NCI-H2081 treated with DMSO at 0.1 percent for 48 hours (cell line): ENCODE data around the gene SH3PXD2A.
"Not testable (repeated sequence)": the region's sequence is repeated elsewhere in the genome, so short reads cannot be mapped to it uniquely, and the experiment has no call there.

Experiments used
- DNase-seq: peaks from one replicate; lab custom pipeline; 2025; lab: John Stamatoyannopoulos, UW

SH3PXD2A gene

DNA sequence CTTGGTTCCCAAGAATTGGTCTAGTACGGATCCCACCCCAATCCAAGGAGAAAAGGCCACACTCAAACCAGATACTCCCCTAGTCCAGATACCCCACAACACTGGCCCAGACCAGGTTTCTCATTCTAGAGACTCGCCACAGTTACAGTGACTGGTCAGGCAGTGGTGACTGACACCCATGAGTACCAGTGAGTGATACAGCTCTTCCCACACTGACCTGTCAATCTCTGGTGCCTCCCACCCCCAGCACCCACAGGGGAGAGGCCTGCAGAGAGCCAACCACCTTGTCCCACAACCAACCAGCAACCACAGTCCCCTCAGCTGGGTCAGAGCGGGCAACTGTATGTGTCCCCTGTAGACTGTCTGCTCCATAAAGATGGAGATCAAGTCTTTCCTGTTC is 209.1 kb downstream of the SH3PXD2A start:
- no peak for DNase-seq

DNA sequence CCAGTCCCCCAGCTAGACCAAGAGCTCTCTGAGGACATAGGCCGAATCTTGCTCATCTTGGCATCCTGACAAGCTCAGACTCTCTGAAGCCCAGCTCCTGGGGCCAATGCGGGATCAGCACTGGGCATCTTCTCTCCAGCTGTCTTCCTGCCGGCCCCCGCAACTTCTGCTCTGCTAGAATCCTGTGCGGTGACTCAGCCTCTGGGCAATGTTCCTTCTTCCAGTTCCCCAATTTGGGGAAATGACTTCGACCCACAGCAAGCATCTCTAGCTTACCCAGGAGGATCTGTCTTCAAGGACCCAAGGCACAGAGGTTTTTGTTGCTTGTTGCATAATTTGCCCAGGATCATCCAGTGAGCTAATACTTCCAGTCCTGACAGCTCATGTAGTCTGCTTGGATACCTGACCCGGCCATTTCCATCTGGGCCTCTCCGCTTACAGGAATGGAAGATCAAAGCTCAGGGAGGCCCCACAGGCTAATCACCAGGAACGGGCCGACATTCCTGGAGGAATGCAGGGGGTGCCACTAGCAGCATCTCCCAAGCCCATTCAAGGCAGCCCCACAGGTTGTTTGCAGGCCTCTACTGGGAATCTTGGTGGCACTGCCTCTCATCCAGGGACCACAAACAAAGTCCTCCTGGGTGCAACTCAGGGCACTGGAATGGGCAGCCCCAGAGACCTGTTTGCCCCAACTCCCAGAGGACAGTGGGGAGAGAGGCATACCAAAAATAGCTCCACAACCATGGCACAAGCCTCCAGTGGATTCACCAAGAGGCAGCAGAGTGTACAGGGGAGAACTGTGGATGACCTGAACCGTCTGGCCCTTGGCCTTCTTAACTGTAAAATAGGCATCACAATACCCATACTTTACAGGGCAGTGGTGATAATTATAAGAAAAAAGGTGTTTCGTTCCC is 210.0 kb downstream of the SH3PXD2A start:
- no peak for DNase-seq

DNA sequence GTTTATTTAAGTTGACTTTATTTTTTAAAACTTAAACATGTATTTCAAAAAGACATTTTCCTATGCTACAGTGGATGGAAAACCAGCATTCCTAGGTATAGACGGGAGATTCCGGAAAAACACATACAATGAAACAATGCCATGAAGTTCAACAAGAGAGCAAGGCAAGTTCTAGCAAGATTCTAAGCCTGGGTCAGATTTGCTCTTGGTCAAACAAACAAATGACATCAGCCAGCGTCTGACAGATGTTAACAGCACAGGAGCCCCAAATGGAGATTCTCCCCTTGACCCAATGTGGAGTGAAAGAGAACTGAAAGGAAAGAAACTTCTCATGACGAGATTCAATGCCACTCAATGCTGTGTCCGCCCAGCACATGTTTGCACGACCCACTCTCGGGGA is 212.0 kb downstream of the SH3PXD2A start:
- no peak for DNase-seq

DNA sequence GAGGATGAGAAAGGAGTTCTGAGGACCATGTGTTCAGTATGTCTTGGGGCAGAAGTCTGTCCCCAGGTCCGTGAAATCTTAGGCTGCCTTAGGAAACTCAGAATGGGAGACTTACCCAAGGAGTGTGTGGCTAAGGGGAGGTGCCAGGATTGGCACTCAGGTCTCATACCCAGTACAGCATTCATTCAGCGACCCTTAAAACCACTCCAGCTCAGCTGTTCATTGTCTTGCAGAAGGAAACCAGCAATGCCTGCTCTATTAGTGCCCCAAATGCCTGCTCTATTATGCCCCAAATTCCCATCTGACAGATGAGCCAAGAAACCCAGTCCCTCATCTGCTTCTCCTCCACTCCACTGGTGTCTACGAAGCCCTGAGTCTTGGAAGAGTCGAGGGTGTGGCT is 214.1 kb downstream of the SH3PXD2A start:
- no peak for DNase-seq

DNA sequence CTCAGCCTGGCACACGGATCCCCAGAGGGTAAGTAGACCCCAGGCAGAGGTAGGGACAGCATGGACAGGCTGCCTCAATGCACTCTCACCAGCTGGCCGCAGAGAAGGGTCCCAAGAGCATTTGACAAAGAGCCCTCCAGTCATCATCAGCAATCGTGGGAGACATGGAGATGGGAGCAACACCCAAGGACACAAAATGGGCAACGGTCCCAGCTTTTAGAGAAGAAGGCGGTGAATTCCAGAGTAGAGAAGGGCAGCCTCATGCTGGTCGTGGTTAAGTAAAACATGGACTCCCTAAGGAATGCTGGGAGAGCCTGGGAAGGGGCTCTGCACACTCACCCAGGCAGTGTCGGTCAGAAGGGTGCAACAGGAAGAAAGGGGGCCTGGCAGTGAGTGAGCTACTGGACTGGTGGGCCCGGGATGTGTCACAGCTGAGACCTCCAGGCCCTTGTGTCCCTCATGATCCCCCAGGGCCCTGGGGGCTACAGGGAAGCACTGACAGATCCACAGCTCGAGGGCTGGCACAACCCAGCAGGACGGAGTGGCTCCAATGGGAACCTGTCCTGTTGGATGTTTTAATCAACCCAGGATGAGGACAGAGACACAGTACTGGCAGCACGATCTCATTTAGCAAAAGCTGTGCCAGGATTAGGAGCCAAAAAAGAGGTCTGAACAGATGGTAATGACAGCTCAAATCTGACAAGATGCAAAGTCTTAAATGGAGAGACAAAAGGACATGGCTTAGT is 214.8 kb downstream of the SH3PXD2A start:
- no peak for DNase-seq

DNA sequence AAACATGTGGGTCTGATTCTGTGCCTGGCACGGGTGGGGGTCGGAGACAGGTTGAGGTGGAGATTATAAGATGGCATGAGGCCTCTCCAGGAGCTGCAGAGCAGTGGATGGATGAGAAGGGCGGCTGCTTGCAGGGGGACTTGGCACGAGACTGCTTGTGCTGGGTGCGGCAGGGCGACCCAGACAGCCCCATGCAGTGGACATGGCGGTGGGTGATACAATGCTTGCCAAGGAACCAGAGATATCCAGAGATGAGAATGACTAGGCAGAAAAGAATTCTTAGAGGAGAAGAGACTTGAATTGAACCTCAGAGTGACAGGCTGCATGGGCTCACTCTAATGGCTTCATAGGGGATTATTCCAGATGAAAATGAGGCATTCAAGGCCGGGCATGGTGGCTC is 216.4 kb downstream of the SH3PXD2A start:
- DNase-seq, result no peak

DNA sequence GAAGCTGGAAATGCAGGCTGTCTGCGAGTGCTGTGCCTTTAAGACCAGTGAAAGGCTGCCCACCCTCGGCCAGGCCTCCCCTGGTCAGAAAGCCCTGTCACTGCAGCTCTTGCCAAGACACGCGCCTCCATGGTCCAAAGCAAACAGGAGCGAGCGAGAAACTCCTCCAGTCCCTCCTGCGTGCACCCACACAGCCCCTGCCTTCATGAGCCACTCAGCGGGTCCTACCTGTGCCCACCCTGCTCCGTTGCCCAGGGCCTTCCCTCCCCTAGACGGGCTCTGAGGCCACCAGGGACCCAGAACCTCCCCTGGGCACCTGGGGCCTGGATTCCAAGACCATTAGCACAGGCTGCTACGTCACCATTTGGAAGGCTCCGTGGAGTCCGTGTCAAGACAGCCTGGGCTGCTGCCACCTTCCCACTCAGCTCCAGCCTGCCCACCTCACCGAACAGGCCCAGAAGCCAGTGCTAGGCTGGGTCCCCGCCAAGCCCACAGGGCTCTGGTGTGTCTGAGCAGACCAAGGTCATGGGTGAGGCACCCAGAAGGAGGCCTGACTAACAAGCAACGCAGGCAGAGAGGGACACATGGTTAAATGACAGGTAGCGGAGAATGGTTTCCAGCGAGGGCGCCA is 217.3 kb downstream of the SH3PXD2A start:
- no peak for DNase-seq

DNA sequence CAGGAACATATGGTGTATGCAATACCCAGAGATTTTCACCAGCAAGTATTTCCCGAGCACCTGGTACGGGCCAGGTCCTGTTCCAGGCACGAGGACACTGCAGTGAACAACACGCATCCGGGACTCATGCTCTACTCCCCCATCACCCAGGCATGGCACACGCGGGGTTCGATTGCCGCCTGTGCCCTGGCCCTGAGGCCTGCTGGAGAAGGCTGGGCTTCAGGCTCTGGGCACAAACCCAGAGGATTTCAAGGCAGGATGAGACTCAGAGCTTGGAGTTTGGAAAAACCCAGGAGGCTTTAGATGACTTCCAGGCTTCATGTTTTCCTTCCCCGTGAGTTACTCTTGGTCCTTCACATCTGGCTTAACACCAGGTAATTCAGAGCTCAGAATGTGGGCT is 218.4 kb downstream of the SH3PXD2A start:
- DNase-seq, result no peak

DNA sequence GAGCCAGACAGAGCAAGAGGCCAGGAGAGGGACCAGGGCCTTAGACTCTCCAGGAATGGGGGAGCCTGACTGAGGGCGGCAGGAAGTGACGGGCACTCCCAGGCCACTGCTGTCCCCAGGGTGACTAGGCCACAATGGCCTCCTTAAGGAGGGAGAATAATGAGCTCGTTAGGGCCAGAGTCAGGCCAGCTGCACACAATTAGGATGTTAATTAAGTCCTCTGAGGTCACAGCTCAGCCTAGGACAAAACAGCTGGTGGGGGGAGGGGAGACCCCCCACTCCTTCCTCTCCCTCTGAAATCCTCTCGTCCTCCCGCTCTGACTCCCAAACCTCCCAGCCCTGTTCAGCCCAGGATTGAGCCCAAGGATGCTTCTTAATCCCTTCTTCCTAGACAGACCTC is 218.9 kb downstream of the SH3PXD2A start:
- no peak for DNase-seq

DNA sequence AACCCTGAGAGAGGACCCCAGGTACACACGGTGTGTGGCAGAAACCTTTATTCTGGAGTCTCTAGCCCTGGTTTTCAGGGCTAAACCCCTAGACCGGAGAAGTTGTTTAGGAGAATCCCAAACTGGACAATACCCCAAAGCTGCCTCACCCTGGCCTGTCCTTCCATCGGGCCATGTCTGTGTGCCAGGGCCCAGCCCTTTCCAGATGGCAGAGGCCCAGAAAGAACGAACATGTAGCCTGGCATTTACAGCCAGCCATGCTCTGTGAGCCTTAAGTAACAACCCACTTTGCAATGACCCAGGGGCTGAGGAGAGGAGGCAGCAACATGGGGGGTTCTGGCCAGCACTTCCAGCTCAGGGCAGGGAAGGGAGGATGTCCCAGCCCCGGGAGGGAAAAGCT is 219.8 kb downstream of the SH3PXD2A start:
- DNase-seq, result no peak

DNA sequence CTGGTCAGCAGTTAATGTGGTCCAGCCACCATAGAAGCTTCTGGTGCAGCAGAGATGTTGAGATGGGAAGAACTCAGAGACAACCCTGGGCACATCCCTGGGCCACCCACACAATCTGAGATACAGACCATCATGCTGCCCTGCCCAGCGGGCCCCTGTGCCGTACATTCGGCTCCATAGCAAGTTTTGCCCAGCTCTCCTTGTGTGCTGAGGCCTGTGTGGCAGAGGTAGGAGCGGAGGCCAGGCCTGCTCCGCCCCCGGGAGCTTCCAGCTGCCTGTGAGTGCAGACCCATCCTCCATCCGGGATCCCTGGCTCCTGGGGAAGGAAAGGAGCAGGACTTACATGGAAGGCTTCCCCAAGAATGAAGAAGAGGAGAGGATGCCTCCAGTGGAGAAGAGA is 221.5 kb downstream of the SH3PXD2A start:
- DNase-seq, result no peak

DNA sequence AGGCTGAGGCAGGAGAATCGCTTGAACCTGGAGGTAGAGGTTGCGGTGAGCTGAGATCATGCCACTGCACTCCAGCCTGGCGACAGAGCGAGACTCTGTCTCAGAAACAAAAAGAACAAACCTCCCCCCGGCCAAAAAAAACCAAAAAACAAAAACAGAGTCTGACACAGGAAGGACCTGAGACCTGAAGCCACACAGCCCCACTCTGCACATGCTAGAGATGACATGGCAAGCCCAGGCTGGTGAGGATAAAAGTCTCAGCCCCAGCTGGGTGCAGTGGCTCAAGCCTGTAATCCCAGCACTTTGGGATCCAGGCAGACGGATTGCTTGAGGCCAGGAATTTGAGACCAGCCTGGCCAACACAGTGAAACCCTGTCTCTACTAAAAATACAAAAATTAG is 222.5 kb downstream of the SH3PXD2A start:
- DNase-seq, result not testable (repeated sequence)

DNA sequence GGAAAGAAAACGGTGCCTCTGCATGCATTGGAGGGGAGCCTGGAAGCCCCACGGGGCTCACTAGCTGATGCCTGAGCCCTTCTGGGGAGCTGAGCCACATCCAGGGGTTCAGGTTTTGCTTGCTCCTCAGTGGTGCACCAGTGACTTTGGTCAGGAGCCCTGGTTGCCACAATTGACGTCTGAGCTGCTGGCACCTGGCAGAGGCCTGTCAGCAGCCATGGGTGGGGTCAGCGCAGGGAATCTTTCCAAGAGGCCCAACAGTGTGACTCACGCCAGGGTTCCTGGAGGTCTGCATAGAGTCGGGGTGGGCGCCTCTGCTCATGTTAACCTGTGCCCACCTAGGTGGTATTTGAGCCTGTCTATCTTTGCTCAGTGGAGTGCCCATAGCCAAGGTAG is 223.1 kb downstream of the SH3PXD2A start:
- DNase-seq, result no peak

DNA sequence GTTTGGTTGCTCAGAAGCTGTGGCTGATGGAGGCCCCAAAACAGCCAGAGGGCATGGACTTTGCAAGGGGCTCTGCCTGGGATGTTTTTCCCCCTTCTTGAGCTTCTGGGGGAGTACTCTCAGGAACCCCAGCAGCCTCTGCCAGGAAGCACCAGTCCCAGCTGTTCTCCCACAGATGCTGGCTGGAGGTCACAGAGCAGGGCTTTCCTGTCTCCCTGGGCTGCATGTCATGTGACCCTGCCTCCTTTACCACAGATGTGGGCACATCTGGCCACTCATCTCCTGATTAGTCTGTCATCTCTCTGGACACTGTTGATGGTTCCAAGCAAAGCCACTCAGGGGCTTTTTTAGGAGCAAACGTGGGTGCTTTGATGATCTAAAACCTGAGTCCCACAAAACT is 225.2 kb downstream of the SH3PXD2A start:
- DNase-seq, result no peak

DNA sequence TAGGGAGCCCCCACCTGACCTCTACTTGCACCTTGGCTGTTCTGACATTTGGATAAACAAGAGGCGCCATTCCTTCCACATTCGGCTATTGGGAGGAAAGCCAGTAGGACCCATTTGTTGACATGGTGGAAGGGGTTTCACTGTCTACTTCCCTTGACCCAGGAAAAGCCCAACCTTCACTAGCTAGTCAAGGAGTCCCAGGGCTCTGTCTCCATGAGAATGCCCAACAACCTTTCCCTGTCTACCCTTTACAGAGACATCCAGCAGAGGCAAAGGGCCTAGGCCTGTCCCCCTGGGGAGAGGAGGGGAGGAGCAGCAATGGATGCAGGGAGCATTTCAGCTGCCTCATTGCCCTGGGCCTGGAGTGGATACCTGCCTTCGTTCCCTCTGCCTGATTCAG is 225.8 kb downstream of the SH3PXD2A start:
- DNase-seq, result no peak

DNA sequence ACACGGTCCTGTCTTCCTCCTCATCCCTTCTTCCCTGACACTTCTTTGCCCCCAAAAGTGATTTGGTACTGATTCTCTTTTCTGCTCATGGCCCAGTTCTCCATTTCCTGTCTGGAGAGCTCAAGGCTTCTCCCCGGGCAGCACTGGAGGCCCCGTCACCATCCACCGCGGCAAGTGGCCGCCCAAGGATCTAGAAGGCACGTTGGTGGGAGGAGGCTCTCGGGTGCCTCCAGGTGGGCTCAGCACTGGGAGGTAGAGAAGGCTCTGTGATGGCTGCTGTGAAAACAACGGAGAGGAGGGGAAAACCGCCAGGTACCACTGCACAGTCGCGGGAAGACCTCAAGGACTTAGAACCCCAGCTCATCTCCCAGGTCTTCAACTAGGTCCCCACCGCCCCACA is 227.5 kb downstream of the SH3PXD2A start:
- no peak for DNase-seq

DNA sequence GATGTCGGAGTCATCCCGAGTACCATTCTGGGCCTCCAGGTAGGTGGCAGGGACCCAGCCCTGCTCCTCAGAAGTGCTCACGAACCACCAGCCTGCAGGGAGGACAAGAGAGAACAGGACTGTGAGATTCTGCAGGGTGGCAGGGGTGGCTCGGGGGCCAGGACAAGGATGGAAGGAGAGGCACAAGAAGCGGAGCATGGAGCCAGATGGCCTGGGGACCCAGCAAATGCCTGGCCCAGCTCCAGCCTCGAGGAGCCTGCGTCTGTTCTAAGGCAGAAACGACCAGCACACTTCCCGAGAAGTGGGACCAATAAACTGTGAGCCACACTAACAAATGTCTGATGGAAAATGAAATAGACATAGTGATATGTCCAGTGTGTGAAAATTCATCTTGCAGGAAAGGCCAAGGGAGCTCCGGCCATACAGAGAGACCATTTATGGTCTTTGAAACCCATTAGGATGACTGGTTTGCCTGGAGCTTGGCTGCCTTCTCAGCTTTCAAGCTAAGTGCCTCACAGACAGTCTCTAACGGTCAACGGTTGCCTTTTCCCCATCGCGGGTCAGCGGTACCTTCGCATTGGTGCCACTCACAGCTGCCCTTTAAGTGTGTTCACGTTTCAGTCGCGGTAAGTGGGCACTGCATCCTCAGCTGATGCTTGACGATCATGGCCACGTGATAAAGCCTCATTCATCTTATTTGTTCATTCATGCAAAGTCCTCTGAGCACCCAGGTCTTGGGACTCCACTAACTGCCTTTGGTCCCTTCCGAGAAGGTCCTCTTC is 228.1 kb downstream of the SH3PXD2A start:
- DNase-seq, result no peak

DNA sequence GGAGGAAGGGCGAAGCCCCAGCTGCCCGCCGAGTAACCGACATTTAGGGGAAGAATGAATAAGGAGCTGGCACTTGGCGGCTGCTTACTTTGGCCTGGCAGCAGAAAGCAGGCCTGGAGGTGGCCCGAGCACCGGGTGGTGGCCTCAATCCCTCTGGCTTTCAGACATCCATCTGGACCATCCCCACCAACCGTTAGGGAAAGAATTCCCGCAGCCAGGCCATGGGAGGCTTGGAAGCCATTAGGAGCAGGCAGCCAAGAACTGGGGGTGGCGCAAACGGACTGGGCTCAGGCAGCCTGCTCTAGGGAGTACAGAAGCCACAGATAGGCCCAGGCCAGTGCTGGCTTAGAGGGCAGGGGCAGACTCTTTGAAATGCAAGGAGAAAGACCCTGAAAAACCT is 229.2 kb downstream of the SH3PXD2A start:
- DNase-seq, result no peak

DNA sequence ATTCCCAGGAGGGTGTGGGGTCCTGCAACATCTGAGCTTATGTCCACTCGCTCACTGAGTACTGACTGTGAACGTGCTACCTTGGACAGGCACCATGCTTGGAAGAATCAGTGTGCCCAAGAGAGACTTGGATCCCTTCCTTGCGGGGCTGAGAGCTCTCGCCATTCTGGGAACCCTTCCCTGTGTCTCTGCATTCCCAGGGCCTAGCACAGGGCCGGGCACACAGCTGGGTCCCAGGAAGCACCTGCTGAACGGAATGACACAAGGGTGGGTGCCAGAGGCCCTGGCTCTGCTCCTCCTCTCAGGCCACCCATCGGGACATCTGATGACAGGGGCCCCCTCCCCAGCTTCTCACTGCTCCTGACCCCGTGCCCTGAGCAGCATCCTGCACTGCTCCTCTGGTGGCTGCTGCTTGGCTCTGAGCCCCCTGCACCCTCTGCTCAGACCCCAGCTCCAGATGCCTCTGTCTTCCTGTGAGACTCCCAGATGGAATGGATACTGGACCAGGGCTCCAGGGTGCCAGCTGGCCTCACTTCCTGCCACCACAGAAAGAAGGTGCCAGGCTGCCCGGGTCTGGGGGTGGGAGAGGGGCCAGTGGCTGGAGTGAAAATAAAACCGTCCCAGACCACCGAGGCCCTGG is 232.3 kb downstream of the SH3PXD2A start:
- DNase-seq, result no peak

DNA sequence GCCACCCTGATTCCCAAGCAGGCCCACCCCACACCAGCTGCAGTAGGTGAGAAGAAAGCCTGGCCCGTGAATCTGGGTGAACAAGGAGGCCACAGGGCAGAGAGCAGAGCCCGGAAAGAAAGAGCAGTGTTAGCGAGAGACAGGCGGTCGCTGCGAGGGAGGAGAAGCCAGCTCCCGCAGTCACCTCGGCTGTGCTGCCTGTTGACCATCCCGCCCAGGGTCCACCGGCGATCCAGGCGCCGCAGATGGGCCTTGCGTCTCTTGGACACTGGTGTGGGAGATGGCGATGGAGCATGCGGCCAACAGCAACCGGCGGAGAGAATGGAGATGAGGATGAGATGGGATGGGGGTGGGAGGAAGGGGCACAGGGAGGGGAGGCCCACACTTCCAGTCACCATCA is 233.1 kb downstream of the SH3PXD2A start:
- DNase-seq, result no peak

DNA sequence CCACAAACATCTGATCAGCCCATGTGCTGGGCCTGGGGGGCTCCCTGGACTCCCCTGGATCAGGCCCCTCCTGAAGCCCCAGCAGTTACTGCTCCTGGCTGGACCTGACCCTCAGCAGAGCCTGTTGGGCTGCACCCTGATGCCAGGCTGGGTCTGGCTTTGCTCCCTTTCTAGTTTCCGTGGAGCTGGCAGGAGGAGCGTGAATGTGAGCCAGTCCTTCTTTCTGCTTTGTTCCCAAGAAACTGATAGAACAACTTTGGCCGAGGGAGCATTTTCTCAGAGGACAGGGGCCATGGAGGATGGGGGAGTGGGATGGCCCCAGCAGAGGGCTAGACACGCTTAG is 233.6 kb downstream of the SH3PXD2A start:
- DNase-seq, result no peak
